Left lobe of liver (tissue), 2 donors: Measurements from ENCODE around the gene BAX. TPM values are rescaled to one million over a fixed set of nuclear protein-coding genes. Genes with fewer than 3 reads are reported as not detected.

Experiments used
- ATAC-seq: fragments of 200-7000 bp; cut with Tn5 transposase; one replicate; pipeline ENCODE4 v1.9.1; 2020; ENCODE audit warnings: mild to moderate bottlenecking, moderate library complexity
- DNase-seq: peaks from one replicate; pipeline ENCODE4 v3.0.0-alpha.2; 2020; ENCODE audit warnings: low spot score
- total RNA-seq: library from RNA; stranded (reverse); gene quantifications from one replicate; pipeline ENCODE4 v1.2.1, GENCODE V29; 2021
- donor health status: DM: no; HTN: no; CAD: no; lungs with moderate emphysema.
- donor health status: DM: no; HTN: yes; CAD: no.

The BAX gene
- total RNA-seq, 1 donor from 2014 or later, result 18.9 TPM

DNA sequence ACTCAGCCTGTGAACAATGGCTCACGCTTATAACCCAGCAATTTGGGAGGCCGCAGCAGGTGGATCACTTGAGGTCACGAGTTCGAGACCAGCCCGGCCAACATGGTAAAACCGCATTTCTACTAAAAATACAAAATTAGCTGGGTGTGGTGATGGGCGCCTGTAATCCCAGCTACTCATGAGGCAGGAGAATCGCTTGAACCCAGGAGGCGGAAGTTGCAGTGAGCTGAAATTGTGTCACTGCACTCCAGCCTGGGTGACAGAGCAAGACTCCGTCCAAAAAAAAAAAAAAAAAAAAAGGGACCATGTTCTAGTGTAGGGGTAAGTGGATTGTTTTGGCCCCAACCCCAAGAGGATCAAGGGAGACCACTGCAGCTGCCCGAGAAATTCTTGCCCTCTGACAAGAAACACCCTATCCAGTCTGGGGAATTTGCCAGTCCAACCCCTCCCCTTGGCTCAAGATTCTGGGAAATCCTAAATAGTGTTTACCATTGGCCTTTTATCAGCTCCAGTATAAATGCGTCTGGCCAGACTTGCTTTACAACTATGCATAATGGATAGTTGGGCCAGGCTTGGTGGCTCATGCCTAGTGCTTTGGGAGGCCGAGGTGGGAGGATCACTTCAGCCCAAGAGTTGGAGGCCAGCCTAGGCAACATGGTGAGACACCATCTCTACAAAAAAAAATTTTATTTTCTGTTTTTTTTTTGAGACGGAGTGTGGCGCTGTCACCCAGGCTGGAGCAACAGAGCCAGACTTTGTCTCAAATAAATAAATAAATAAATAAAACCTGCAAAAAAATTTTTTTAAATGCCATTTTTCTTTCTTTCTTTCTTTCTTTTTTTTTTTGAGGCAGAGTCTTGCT, 26.3 kb upstream of the BAX start:
- DNase-seq (no peak), ATAC-seq (no peak)

DNA sequence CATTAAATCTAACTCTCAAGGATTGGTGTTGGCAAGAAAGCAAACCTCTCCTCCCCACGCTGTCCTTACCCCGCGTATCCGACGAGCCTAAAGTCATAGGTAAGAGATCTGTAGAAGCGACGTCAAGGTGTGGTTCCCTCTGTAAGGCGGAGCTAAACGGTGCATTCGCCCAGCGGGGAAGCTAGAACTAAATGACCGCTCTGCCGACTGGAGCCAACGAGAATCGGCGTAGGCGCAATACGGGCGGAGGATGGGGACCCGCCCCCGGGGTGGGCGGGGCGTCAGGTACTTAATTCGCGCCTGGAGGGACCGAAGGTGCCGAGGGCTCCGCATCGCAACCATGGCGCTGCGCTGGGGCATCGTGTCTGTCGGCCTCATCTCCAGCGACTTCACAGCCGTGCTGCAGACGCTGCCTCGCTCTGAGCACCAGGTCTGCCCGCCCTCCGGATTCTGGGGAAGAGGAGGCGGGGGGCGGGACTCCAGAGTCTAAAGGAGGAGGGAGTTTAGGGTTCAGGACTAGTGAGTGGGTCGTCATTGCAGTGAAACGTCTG, 21.2 kb upstream of the BAX start, which contains the start of gene DHDH:
DHDH (plus strand) TSS at position 318 of the 551 bp plus-strand sequence; CDS start at position 341, 23 bp downstream.
- ATAC-seq (peak; percentile 81), DNase-seq (peak; percentile 65)

DNA sequence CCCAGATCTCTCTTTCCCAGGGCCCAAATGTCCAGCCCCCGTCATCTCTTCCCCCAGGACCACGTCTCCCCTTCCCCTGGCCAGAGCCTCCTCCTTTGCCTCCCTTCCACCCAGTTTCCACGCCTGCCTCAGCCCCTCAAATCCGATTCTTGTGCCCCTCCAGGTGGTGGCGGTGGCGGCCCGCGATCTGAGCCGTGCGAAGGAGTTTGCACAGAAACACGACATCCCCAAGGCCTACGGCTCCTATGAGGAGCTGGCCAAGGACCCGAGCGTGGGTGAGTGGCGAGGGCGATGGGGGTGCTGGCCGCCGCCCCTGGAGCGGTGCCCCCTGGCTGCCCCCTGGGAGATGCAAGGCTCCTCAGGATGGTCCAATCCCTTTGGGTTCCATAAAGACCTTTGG, 19.8 kb upstream of the BAX start:
- ATAC-seq (no peak), DNase-seq (no peak)

DNA sequence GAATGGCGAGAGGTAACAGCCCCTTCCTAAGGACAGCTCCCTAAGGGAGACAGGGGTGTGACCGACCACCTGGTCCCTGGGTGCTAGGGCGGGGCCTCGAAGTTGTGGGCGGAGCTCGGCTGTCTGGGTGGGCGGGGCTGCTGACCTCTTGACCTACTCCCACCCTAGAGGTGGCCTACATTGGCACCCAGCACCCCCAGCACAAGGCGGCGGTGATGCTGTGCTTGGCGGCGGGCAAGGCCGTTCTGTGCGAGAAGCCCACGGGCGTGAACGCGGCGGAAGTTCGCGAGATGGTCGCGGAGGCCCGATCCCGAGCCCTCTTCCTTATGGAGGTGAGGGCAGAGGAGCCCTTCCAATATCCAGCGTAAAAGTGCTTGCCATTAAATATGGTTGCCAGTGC, 18.8 kb upstream of the BAX start:
- DNase-seq (no peak), ATAC-seq (no peak)

DNA sequence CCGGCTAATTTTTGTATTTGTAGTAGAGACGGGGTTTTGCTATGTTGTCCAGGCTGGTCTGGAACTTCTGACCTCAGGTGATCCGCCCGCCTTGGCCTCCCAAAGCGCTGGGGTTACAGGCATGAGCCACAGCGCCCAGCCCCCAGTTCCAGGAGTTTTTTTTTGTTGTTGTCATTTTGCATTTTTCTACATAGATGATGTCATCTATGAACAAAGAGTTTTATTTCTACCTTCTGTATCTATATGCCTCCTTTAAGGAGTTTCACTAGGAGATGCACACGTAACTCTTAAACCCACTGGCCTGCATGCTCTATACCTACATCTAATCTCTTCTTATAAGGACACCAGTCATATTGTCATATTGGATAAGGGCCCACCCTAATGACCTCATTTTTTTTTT, 16.4 kb upstream of the BAX start:
- no peak for DNase-seq
- ATAC-seq, result no peak

DNA sequence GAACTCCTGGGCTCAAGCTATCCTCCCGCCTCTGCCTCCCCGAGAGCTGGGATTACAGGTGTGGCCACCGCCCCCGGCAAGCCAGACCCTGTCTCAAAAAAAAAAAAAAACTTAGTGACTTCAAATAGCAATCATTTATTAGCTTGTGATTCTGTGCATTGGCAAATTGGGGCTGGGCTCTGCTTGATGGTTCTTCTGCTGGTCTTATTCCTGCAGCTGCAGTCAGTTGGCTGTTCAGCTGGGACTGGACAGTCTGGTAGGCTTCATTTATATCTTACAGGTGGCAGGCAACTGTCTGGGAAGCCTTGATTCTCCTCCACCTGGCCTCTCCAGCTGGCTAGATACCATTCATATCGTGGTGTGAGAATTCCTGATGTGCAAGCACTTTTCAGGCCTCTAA, 13.8 kb upstream of the BAX start:
- ATAC-seq, result no peak
- DNase-seq, result no peak

DNA sequence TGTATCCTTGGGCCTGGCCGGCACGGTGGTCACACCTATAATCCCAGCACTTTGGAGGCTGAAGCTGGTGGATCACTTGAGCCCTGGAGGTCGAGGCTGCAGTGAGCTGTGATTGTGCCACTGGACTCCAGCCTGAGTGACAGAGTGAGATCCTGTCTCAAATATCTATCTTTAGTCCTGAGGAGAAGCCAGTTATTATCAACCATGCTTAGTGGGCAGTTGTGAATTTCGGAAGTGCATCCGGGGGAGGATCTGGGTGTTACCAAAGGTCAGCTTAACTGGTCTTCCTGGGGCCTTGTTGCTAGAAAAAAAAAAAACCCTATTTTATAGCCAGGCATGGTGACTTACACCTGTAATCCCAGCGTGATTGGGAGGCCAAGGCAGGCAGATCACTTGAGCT, 11.6 kb upstream of the BAX start:
- ATAC-seq (peak; percentile 14), DNase-seq (no peak)

DNA sequence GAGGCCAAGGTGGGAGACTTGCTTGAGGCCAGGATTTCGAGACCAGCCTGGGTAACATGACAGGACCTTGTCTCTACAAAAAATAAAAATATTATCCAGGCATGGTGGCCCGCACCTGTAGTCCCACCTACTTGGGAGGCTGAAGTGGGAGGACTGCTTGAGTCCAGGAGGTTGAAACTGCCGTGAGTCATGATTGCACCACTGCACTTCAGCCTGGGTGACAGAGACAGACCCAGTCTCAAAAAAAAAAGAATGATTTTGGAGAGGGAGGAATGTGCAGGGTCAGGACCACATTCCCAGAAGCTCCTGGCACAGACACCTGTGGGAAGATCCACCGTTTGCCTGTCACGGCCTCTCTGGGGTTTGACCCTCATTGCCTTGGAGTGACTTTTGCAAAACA, 9.3 kb upstream of the BAX start:
- ATAC-seq, result no peak

DNA sequence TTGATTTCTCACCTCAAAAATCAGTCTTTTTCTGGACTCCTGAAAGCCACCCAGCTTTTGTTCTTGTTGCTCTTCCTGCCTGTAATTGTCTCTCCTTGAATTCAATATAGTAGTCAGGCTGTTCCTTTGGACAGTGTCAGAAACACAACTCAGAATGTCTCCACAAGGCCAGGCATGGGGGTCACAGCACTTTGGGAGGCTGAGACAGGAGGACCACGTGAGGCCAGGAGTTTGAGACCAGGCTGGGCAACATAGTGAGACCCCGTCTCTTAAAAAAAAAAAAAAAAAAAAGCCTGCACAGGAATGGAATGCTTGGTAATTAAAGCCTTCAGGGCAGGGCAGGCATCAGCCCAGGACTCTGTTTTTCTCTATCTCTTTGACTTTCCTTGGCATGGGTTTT, 8.9 kb upstream of the BAX start:
- no peak for DNase-seq
- no peak for ATAC-seq

More for the DNA sequence above, 9.3 kb upstream of the BAX start:
- DNase-seq, result no peak

DNA sequence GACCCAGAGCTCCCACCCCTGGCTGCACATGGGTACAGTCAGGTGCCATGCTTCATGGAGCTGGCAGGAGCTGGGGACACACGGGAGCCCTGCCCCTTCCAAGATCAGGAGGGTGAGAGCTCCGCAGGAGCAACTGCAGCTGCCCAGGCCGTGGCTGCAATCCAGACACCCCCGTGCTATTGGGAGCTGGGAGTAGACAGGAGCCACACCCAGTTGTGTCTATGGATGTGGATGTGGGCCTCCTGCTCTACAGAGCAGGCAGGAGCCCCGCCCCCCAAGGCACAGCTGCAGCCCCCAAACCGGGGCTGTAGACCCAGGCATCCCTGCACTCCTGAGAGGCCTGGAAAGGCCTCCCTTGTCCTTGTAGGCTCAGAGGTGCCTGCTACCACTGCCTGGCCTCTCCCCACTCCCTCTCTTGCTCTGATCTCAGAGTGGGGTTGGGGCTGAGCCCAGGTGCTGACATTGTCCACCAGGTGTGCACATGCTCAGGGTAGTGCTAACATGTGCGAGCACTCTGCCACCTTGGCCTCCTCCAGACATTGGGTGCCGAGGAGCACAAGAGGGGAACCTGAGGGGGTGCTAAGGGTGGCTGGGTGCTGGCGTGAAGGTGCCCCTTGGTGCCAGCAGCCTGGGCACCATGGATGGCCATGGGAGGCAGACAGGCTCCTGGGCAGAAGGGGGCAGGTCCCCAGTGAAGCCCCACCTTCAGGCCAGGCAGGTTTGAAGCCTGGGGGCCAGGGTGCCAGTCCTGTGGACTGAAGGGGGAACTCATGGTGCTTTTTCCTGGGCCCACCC, 8.0 kb upstream of the BAX start:
- DNase-seq (no peak), ATAC-seq (no peak)

DNA sequence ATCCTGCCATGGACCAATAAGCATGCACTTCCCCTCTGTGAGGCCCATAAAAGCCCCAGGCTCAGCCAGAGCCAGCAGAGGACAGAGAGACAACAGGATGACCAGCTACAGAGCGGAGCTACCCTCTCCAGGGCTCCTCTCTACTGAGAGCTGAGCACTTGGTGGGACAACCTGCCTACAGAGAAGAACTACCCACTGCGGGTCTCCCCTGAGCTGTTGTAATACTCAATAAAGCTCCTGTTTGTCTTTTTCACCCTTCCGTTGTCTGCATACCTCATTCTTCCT, 7.5 kb upstream of the BAX start:
- DNase-seq (no peak), ATAC-seq (no peak)

DNA sequence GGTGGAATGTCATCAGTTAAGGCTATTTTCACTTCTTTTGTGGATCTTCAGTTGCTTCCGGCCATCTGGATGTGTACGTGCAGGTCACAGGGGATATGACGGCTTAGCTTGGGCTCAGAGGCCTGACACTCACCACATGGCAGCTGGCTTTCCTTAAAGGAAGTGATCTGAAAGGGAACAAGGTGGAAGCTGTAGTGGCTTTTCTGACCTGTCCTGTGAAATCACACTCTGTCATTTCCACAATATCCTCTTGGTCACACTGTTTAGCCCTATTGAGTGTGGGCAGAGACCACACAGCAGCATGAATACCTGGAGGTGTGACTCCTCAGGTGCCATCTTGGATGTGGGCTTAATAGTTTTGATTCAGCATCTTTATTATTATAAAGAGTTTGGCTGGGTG, 4.5 kb upstream of the BAX start:
- DNase-seq (no peak), ATAC-seq (no peak)

DNA sequence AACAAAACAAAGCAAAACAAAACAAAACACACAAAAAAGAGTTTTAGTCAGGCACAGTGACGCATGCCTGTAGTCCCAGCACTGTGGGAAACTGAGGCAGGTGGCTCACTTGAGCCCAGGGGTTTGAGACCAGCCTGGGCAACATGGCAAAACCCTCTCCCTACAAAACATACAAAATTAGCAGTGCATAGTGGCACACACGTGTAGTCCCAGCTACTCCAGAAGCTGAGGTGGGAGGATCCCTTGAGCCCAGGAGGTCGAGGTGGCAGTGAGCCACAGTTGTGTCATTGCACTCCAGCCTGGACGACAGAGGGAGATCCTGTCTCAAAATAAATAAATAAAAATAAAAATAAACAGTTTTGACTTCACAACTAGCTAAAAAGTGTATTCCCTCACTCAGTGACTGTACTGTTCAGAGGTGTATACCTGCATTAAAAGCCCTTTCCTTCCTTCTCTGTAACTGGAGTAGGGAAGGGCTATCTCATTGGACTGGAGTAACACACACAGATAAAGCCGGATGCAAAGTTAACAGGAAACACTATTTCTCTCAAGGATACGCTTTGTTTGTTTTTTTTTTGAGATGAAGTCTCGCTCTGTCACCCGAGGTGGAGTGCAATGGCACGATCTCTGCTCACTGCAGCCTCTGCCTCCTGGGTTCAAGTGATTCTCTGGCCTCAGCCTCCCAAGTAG, 3.7 kb upstream of the BAX start:
- DNase-seq (no peak), ATAC-seq (no peak)

DNA sequence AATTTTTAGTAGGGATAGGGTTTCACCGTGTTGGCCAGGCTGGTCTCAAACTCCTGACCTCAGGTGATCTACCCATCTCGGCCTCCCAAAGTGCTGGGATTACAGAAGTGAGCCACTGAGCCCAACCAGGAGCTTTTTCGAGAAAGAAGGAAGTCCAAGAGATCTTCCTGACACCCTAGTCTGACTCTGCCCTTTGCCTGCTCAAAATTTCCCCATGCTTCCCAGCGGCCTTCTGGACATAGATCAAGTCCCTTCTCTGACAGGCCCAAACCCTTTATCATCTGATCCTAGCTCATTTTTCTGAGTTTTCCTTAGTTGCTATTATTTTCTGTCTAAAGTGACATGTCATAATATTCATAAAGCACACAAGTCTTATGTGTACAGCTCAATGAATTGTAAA, 1.5 kb upstream of the BAX start:
- DNase-seq (no peak), ATAC-seq (no peak)

DNA sequence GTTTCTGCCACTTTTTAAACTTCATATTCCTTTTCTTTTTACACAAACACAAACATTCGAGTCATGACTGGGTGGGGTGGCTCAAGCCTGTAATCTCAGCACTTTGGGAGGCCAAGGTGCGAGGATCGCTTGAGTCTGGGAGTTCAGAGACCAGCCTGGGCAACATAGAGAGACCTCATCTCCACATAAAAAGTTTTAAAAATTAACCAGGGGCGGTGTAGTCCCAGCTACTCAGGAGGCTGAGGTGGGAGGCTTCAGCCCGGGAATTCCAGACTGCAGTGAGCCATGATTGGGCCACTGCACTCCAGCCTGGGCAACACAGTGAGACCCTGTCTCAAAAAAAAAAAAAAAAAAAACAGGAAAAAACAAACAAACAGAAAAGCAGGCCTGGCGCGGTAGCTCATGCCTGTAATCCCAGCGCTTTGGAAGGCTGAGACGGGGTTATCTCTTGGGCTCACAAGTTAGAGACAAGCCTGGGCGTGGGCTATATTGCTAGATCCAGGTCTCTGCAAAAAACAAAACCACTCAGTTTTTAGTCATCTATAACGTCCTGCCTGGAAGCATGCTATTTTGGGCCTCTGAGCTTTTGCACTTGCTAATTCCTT, 583 bp upstream of the BAX start:
- no peak for ATAC-seq
- DNase-seq, result no peak

DNA sequence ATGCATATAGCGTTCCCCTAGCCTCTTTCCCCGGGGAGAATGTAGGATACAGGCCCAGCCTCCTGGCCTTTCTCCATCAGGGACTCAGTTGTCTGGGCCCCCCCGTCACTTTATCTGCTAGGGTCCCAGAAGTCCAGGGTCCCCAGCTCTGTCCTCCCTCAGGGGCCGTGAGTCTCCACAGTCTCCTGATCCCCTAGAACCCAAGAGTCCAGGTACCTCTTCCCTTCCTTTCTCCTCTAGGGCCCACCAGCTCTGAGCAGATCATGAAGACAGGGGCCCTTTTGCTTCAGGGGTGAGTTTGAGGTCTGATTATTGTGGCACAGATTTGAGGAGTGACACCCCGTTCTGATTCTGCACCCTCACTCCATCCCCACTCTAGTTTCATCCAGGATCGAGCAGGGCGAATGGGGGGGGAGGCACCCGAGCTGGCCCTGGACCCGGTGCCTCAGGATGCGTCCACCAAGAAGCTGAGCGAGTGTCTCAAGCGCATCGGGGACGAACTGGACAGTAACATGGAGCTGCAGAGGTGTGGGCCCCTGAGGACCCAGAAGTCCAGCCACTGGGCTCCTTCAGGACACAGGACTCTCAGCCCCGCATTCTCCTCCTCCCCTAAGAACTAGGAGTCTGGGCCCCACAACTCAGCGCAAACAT, 758 bp downstream of the BAX start:
- DNase-seq (no peak), ATAC-seq (no peak)

DNA sequence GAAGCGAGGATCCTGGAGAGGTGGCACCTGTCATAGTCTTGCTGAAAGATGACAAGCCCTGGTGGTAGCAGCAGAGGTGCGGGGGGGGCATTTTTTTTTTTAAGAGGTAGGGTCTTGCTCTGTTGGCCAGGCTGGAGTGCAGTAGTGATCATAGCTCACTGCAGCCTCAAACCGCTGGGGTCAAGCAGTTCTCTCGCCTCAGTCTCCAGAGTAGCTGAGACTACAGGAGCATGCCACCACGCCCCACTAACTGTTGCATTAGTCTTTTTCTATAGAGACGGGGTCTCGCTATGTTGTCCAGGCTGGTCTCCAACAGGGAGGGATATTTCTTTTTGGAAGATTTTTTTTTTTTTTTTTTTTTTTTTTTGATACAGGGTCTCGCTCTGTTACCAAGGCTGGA, 3.3 kb downstream of the BAX start:
- no peak for ATAC-seq

DNA sequence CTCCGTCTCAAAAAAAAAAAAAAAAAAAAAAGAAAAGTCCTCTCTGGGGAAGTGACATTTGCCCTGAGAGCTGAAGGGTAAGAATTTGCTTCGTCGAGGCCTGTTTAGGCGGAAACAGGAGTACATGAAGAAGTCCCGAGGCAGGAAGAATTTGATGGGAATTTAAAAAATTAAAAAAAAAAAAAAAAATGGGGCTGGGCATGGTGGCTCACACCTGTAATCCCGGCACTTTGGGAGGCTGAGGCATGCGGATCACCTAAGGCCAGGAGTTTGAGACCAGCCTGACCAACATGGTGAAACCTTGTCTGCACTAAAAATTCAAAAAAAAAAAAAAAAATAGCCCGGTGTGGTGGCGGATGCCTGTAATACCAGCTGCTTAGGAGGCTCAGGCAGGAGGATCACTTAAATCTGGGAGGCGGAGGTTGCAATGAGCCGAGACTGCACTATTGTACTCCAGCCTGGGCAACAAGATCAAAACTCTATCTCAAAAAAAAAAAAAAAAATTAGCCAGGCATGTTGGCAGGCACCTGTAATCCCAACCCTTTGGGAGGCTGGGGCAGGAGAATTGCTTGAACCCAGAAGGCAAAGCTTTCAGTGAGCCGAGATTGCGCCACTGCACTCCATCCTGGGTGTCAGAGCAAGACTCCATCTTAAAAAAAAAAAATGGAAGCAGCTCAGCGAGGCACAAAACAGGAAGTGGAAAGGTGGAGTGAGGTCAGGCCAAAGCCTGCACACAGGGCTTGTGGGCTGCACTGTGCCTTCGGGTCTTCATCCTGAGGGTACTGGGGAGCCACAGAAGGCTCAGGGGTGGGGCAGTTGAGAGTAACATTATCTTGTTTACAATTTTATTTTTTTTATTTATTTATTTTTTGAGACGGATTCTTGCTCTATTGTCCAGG, 4.9 kb downstream of the BAX start:
- no peak for ATAC-seq
- no peak for DNase-seq

More for the DNA sequence above, 3.3 kb downstream of the BAX start:
- DNase-seq, result no peak

DNA sequence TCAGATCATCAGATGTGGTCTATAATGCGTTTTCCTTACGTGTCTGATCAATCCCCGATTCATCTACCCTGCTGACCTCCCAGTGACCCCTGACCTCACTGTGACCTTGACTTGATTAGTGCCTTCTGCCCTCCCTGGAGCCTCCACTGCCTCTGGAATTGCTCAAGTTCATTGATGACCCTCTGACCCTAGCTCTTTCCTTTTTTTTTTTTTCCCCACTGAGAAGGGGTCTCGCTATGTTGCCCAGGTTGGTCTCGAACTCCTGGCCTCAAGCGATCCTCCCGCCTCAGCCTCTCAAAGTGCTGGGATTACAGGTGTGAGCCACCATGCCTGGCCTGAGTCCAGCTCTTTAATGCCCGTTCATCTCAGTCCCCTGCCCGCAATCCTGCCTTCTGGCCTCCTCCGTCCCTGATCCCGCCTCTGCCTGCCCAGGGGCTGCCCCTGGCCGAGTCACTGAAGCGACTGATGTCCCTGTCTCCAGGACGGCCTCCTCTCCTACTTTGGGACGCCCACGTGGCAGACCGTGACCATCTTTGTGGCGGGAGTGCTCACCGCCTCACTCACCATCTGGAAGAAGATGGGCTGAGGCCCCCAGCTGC, 6.5 kb downstream of the BAX start:
- no peak for DNase-seq

More for the DNA sequence above, 6.5 kb downstream of the BAX start:
- no peak for ATAC-seq
